IPS-NIHi7 (cell line): ENCODE measurements around the gene XKR7.
"Not testable (repeated sequence)": the region's sequence is repeated elsewhere in the genome, so short reads cannot be mapped to it uniquely, and the experiment has no call there.

Source experiments
- DNase-seq: peaks from one replicate; pipeline ENCODE4 v3.0.0; 2012; ENCODE audit warnings: mixed read lengths; ENCODE audit errors: extremely low spot score

XKR7 gene

GRCh38 chr20:31967830-31968249 lies at the start of gene XKR7:
Gene XKR7, plus strand, starts transcription at chr20:31968151. Its CDS starts 25 bp downstream, at chr20:31968176.
- DNase-seq = peak; percentile 72

GRCh38 chr20:31918466-31919105 lies 49.4 kb upstream of the XKR7 start:
- DNase-seq = no peak

GRCh38 chr20:31919410-31920155 lies 48.4 kb upstream of the XKR7 start:
- no peak for DNase-seq

- DNase-seq = peak; percentile 51
Observed at GRCh38 chr20:31920275-31920855, 47.6 kb upstream of the XKR7 start.

GRCh38 chr20:31921480-31921879 lies 46.5 kb upstream of the XKR7 start:
- not testable (repeated sequence) for DNase-seq

- DNase-seq = no peak
Observed at GRCh38 chr20:31922181-31922580, 45.8 kb upstream of the XKR7 start.

- no peak for DNase-seq
Observed at GRCh38 chr20:31922588-31922987, 45.4 kb upstream of the XKR7 start.

GRCh38 chr20:31923388-31924331 lies 44.3 kb upstream of the XKR7 start:
- peak; percentile 35 for DNase-seq

- DNase-seq = no peak
Observed at GRCh38 chr20:31924561-31924960, 43.4 kb upstream of the XKR7 start.

- no peak for DNase-seq
Observed at GRCh38 chr20:31925631-31926030, 42.3 kb upstream of the XKR7 start.

- DNase-seq = no peak
Observed at GRCh38 chr20:31926493-31926892, 41.5 kb upstream of the XKR7 start.

GRCh38 chr20:31927627-31928159 lies 40.3 kb upstream of the XKR7 start:
- DNase-seq = no peak

- DNase-seq = not testable (repeated sequence)
Observed at GRCh38 chr20:31929631-31930030, 38.3 kb upstream of the XKR7 start.

GRCh38 chr20:31930779-31931178 lies 37.2 kb upstream of the XKR7 start:
- no peak for DNase-seq

- no peak for DNase-seq
Observed at GRCh38 chr20:31933698-31934097, 34.3 kb upstream of the XKR7 start.

- DNase-seq = no peak
Observed at GRCh38 chr20:31934491-31934890, 33.5 kb upstream of the XKR7 start.

GRCh38 chr20:31934968-31935764 lies 32.8 kb upstream of the XKR7 start:
- DNase-seq = peak; percentile 65

GRCh38 chr20:31936420-31936819 lies 31.5 kb upstream of the XKR7 start:
- no peak for DNase-seq

- DNase-seq = no peak
Observed at GRCh38 chr20:31937820-31938219, 30.1 kb upstream of the XKR7 start.

GRCh38 chr20:31939661-31940060 lies 28.3 kb upstream of the XKR7 start:
- no peak for DNase-seq

- DNase-seq = no peak
Observed at GRCh38 chr20:31943052-31943471, 24.9 kb upstream of the XKR7 start.
